Fibroblast of pulmonary artery (primary cell): ENCODE measurements around the gene HYDIN.
"Not testable (repeated sequence)": the region's sequence is repeated elsewhere in the genome, so short reads cannot be mapped to it uniquely, and the experiment has no call there.

ENCODE experiments used
- DNase-seq: peaks from one replicate; pipeline ENCODE4 v3.0.0-alpha.2; 2010; ENCODE audit warnings: low read depth
- H3K4me3 ChIP-seq: replicated peaks from 2 replicates; pipeline ENCODE4 v1.5.1; 2011; ENCODE audit warnings: low read depth, mild to moderate bottlenecking, control low read depth, low read length, moderate library complexity

Gene HYDIN

GRCh38 chr16:71039368-71040111, 191.0 kb downstream of the HYDIN start:
- not testable (repeated sequence) for H3K4me3 ChIP-seq, DNase-seq

DNA sequence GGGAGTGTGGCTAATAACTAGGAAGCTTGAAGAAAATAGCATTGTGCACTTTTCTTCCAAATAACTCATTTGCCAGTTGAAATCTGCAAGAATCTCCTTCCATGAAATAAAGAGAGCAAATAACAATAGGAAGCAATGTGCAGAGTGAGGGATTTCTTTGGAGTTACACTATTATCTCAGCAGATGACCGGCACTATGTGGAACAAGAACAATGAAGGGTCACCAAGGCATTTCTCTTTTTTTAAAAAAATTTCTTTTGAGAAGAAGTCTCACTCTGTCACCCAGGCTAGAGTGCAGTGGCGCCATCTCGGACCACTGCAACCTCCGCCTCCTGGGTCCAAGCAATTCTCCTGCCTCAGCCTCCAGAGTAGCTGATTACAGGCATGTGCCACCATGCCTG, 192.1 kb downstream of the HYDIN start:
- H3K4me3 ChIP-seq, DNase-seq: not testable (repeated sequence)

DNA sequence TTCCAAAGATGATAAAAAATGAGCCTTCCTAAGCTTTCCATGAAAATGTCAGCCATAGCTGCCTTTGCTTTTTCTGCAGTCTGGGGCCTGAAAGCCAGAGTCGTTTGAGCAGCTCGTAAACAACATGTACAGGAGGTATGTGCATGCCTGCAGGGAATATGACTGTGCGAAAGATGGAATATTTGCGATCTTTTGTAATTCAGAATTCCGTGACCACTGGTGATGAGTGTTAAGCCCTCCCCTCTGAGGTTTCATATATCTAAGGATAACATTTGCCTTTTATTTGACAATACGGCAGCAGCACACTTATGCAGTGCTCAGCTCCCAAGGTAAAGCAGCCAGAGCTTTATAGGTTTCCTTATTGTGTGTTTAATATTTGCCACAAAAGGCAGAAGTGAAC, 192.5 kb downstream of the HYDIN start:
- DNase-seq, H3K4me3 ChIP-seq: not testable (repeated sequence)

GRCh38 chr16:71028032-71028727, 202.3 kb downstream of the HYDIN start:
- not testable (repeated sequence) for DNase-seq, H3K4me3 ChIP-seq

GRCh38 chr16:71027511-71027910, 203.0 kb downstream of the HYDIN start:
- not testable (repeated sequence) for DNase-seq

DNA sequence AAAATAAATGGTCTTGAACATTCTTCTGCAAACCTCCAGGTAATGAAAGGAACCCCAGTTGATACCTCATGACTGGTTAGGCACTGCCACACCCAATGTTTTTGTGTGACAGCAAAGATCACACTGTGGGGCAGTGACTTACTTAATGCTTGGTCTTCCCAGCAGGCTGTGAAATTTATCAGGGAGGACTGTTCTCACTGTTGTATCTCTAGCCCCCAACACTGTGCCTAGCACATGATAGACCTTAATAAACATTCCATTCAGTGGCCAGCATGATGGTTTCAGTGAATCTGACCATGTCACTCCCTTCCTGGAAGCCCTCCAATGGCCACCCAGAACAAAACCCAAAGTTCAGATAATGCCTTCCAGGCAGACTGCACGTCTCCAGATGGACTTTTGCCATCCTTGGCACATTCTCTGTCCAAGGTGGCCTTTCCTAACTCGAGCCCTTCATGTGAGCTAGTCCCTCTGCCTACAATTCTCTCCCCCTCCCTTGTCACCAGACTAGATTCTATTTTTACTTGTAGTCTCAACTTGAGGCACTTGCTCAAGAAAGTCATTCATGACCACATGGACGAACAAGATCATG, 206.6 kb downstream of the HYDIN start:
- H3K4me3 ChIP-seq, DNase-seq: not testable (repeated sequence)

More at GRCh38 chr16:71027511-71027910, 203.0 kb downstream of the HYDIN start:
- not testable (repeated sequence) for H3K4me3 ChIP-seq

- not testable (repeated sequence) for DNase-seq, H3K4me3 ChIP-seq
These were observed 208.5 kb downstream of the HYDIN start for GRCh38 chr16:71021961-71022537.

DNA sequence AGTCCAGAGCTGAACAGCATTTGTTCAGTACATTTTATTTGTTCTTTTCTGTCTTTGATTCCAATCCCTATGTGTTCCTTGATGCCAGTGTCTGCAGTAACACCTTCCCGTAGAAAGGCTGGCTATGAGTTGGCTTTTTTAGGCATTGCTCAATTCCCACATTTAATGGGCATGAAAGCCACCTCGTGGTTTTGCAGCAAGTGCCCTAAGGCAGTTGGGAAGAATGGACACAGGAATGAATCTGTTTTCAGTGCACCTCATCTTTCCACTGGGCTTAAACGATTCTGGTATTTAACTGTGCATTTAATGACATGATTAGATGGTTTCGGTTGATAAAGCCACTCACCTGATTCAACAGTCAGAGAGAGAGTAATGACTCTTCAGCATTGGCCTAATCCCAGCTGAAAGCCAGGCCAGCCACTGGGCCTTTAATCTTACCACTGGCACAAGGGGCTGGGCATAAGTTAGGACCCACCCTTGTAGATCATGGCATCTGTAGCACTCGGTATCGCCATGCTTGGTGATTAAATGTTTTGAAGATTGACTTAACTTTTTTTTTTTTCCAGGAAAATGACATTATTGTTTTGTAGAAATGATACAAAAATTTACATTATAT, 211.3 kb downstream of the HYDIN start:
- H3K4me3 ChIP-seq, DNase-seq: not testable (repeated sequence)

GRCh38 chr16:71015419-71015818, 215.1 kb downstream of the HYDIN start:
- H3K4me3 ChIP-seq, result not testable (repeated sequence)

DNA sequence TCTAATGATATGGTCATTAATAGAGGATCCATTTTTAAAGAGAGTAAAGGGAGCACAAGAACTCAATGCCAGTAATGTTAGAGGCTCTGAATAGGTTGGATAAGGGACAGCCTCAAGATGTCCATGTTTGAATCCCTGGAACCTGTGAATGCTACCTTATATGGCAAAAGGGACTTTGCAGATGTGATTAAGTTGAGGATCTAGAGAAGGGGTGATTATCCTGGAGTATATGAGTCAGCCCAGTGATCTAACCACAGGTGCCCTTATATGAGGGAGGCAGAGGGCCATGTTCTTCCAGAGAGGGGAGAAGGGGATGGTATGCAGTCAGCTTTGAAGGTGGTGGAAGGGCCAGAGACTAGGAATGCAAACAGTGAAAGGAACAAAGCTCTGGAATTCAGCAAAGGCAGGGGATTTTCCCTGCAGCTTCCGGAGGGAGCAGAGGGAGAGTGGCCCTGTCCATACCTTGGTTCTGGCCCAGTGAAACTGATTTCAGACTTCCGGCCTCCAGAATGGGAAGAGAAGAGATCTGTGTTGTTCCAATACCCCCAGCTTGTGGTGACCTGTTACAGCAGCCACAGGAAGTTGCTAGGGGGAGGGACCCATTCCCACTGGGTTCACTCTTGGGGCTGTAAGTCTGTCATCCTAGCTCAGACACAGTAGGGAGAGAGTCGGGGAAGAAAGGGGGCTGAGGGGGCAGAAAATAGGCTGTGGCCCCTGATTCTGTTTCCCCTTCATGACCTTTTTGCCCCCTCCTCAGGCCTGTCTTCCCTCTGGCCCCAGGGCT, 220.9 kb downstream of the HYDIN start:
- not testable (repeated sequence) for H3K4me3 ChIP-seq, DNase-seq

More at GRCh38 chr16:71015419-71015818, 215.1 kb downstream of the HYDIN start:
- DNase-seq, result not testable (repeated sequence)

DNA sequence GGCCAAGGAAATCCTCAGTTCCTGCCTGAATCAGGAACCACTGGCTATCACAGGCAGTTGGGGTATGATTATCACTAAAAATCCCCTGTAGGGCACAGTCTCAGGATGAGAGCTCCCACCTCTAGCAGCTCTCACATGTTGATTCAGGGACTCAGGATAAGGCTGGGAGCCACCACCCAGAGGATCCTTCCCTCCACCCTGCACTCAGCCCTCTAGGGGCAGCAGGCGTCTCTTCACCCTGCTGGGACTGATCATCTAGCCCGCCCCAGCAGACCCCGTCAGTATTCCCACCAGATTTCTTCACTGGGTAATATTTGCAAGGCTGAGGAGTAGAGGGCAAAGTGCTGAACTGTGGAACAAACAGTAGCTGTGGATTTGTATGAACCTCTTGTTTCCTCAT, 224.0 kb downstream of the HYDIN start:
- DNase-seq, H3K4me3 ChIP-seq: not testable (repeated sequence)

- DNase-seq, result peak; percentile 4
- H3K4me3 ChIP-seq, result not testable (repeated sequence)
These were observed 230.8 kb downstream of the HYDIN start for GRCh38 chr16:70999735-71000134.

DNA sequence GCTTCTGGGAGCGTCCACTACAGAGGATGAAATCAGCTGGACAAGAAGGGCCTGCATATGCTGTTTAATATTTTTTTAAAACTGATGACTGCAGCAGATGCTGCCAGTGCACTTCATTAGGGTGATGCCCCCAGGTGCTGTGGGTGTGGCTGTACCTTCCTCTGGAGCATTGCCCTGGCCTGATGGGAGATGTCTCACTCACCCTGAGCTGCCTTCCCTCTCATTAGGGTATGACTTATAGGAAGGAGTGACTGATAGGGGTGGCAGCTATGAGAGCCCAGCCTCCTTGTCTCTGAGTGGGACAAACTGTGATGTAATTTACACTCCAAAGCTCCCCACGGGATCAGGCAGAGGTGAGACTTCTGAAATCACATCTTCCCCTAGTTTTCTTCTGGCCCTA, 234.7 kb downstream of the HYDIN start:
- not testable (repeated sequence) for DNase-seq, H3K4me3 ChIP-seq

DNA sequence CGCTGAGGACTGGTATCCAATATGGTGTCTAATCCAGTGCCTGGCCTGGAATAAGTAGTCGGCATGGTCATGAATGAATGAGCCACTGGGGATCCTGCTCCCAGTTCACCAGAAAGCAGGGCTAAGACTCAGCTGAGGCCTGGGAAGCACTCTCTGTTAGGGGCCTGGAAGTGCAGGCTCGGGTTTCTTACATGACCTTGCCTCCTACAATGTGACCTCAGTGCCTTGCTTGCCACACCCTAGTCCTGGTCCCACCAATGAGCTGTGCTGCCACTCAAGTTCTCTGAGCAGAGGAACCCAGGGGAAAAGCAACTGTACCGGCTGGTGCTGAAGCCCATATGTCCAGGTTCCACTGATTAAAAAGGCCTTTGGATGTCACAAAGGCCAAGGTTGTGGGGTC, 238.0 kb downstream of the HYDIN start:
- H3K4me3 ChIP-seq, DNase-seq: not testable (repeated sequence)

DNA sequence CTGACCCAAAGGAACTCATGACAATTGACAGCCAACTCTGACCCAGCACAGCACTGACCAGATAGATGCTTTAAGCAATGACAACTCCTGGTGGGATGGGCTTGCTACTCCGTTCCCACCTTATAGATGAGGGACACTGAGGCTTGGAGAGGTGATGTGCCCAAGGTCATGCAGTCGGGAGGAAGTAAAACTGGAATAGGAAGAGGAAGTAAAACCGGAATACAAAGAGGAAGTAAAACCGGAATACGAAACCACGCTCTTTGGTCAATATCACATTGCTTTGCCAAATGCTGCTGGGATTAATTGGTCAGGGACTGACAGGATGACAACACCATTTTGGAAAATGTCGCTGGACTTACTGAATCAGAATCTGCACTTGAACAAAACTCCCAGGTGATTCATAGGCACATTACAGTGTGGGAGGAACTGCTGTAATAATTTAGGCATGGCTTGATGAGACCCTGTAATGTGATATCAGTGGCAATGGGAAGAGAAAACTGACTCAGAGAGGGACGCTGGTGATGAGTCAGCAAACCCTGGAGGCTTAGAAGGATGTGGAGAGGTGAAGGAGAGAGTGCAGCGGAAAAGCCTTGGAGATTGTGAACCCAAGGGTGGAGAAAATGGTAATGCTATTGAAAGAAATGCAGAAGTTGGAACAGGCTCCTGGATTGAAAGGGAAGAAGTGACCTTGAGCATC, 243.4 kb downstream of the HYDIN start:
- not testable (repeated sequence) for DNase-seq, H3K4me3 ChIP-seq

GRCh38 chr16:70984675-70985074, 245.8 kb downstream of the HYDIN start:
- not testable (repeated sequence) for H3K4me3 ChIP-seq, DNase-seq

DNA sequence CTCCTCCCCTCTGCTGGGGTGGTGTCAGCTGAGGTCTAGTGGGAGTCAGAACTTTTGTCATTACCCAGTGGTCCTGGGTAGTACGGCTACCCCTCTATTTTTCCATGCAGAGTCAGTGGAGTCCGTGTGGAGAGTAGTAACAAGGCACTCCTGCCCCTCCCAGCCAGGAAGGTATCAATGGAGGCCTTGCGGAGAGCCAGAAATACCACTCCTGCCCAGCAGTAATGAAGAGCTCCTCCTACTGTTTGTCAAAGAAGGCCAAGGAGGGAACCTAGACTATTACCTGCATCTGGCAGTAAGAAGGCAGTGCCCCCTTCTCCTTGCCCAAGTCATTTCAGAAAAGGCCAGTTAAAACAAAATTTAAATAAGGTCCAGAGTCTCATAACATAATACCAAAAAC, 262.2 kb downstream of the HYDIN start:
- not testable (repeated sequence) for DNase-seq

GRCh38 chr16:70960169-70960568, 270.4 kb downstream of the HYDIN start:
- H3K4me3 ChIP-seq, DNase-seq: not testable (repeated sequence)

More for the DNA sequence above, 262.2 kb downstream of the HYDIN start:
- H3K4me3 ChIP-seq, result not testable (repeated sequence)
